Stimulated activated CD8-positive, alpha-beta memory T cell treated with anti-CD3 and anti-CD28 coated beads, Interleukin-4, amount 100 ng/mL, for 24 hours (primary cell): ENCODE results near the gene B3GALT2.
"Not testable (repeated sequence)": the region's sequence is repeated elsewhere in the genome, so short reads cannot be mapped to it uniquely, and the experiment has no call there.

ENCODE experiments used
- DNase-seq: peaks from one replicate; pipeline ENCODE4 v3.0.0-alpha.2; 2020; ENCODE audit warnings: low read depth

B3GALT2 gene

GRCh38 chr1:193185901-193186731, at the start of gene B3GALT2:
B3GALT2 (minus strand) TSS chr1:193186613; CDS start chr1:193181562, 5,051 bp downstream.
- DNase-seq = no peak

GRCh38 chr1:193234530-193234929, 48.1 kb upstream of the B3GALT2 start:
- DNase-seq = no peak

- not testable (repeated sequence) for DNase-seq
These were observed 44.7 kb upstream of the B3GALT2 start for GRCh38 chr1:193231146-193231545.

- no peak for DNase-seq
These were observed 42.7 kb upstream of the B3GALT2 start for GRCh38 chr1:193229136-193229535.

- DNase-seq = no peak
These were observed 35.7 kb upstream of the B3GALT2 start for GRCh38 chr1:193222056-193222615.

- DNase-seq = no peak
These were observed 35.2 kb upstream of the B3GALT2 start for GRCh38 chr1:193221651-193222050.

GRCh38 chr1:193219391-193219790, 33.0 kb upstream of the B3GALT2 start:
- no peak for DNase-seq

GRCh38 chr1:193216920-193217319, 30.5 kb upstream of the B3GALT2 start:
- no peak for DNase-seq

GRCh38 chr1:193213998-193214397, 27.6 kb upstream of the B3GALT2 start:
- no peak for DNase-seq

GRCh38 chr1:193212637-193213036, 26.2 kb upstream of the B3GALT2 start:
- no peak for DNase-seq

GRCh38 chr1:193211539-193211938, 25.1 kb upstream of the B3GALT2 start:
- no peak for DNase-seq

GRCh38 chr1:193210996-193211395, 24.6 kb upstream of the B3GALT2 start:
- no peak for DNase-seq

- DNase-seq = no peak
These were observed 14.6 kb upstream of the B3GALT2 start for GRCh38 chr1:193201021-193201420.

- DNase-seq = no peak
These were observed 13.5 kb upstream of the B3GALT2 start for GRCh38 chr1:193199940-193200339.

GRCh38 chr1:193192586-193192985, 6.2 kb upstream of the B3GALT2 start:
- no peak for DNase-seq

- no peak for DNase-seq
These were observed 3.8 kb upstream of the B3GALT2 start for GRCh38 chr1:193190096-193190744.

- no peak for DNase-seq
These were observed 3.2 kb upstream of the B3GALT2 start for GRCh38 chr1:193189442-193190095.

GRCh38 chr1:193188915-193189314, 2.5 kb upstream of the B3GALT2 start:
- DNase-seq = not testable (repeated sequence)

- DNase-seq = no peak
These were observed 701 bp upstream of the B3GALT2 start for GRCh38 chr1:193187114-193187513.

GRCh38 chr1:193185211-193185610, 1.2 kb downstream of the B3GALT2 start:
- DNase-seq = no peak

GRCh38 chr1:193184776-193185175, 1.6 kb downstream of the B3GALT2 start:
- no peak for DNase-seq

- no peak for DNase-seq
These were observed 3.3 kb downstream of the B3GALT2 start for GRCh38 chr1:193183019-193183627.
